Measurements from ENCODE around the gene TGM2.

DNA sequence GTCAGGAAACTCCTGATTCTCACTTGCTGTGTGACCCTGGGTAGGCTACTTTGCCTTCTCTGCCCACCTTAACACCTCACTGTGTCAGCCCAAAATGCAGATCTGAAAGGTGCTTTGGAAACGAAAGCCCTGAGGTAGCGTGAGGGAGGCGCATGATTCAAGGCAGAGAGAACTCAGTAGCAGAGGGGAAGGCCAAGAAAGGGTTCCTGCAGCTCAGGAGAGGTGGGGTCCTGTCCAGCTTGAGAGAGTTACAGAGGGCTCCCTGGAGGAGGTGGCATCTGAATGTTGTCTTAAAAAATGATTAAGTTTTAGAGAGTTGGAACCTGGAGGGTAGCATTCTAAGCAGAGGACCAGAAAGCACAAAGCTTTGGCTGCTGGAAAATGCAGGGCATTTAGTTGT is 13.6 kb downstream of the TGM2 start:
- TF ChIP-seq, protein P1, sequence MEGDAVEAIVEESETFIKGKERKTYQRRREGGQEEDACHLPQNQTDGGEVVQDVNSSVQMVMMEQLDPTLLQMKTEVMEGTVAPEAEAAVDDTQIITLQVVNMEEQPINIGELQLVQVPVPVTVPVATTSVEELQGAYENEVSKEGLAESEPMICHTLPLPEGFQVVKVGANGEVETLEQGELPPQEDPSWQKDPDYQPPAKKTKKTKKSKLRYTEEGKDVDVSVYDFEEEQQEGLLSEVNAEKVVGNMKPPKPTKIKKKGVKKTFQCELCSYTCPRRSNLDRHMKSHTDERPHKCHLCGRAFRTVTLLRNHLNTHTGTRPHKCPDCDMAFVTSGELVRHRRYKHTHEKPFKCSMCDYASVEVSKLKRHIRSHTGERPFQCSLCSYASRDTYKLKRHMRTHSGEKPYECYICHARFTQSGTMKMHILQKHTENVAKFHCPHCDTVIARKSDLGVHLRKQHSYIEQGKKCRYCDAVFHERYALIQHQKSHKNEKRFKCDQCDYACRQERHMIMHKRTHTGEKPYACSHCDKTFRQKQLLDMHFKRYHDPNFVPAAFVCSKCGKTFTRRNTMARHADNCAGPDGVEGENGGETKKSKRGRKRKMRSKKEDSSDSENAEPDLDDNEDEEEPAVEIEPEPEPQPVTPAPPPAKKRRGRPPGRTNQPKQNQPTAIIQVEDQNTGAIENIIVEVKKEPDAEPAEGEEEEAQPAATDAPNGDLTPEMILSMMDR (IDR thresholded peaks at IDR 0.05; ENCODE audit: poor library complexity, severe bottlenecking), result no peak
- TF ChIP-seq EZH2 (IDR thresholded peaks at IDR 0.05; ENCODE audit: borderline replicate concordance, insufficient read depth, low read length, poor library complexity, severe bottlenecking) (no peak), POLR2AphosphoS5 (IDR thresholded peaks at IDR 0.05) (no peak), MXI1 (conservative IDR thresholded peaks at IDR 0.05; ENCODE audit: poor library complexity, severe bottlenecking) (no peak), RAD21 (conservative IDR thresholded peaks at IDR 0.05) (no peak), TAF1 (IDR thresholded peaks at IDR 0.05; ENCODE audit: low read depth) (no peak), SMC3 (conservative IDR thresholded peaks at IDR 0.05; ENCODE audit: poor library complexity) (no peak)
- TF ChIP-seq, protein P2, sequence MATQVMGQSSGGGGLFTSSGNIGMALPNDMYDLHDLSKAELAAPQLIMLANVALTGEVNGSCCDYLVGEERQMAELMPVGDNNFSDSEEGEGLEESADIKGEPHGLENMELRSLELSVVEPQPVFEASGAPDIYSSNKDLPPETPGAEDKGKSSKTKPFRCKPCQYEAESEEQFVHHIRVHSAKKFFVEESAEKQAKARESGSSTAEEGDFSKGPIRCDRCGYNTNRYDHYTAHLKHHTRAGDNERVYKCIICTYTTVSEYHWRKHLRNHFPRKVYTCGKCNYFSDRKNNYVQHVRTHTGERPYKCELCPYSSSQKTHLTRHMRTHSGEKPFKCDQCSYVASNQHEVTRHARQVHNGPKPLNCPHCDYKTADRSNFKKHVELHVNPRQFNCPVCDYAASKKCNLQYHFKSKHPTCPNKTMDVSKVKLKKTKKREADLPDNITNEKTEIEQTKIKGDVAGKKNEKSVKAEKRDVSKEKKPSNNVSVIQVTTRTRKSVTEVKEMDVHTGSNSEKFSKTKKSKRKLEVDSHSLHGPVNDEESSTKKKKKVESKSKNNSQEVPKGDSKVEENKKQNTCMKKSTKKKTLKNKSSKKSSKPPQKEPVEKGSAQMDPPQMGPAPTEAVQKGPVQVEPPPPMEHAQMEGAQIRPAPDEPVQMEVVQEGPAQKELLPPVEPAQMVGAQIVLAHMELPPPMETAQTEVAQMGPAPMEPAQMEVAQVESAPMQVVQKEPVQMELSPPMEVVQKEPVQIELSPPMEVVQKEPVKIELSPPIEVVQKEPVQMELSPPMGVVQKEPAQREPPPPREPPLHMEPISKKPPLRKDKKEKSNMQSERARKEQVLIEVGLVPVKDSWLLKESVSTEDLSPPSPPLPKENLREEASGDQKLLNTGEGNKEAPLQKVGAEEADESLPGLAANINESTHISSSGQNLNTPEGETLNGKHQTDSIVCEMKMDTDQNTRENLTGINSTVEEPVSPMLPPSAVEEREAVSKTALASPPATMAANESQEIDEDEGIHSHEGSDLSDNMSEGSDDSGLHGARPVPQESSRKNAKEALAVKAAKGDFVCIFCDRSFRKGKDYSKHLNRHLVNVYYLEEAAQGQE (IDR thresholded peaks at IDR 0.05; ENCODE audit: borderline replicate concordance), result no peak

All from neural cell (in vitro differentiated cells).